ENCODE data around the gene ZCCHC14. TPM values are rescaled to one million over a fixed set of nuclear protein-coding genes. Genes with fewer than 3 reads are reported as not detected.
A peak's percentile ranks its signal among the peaks of the same experiment; 100 is the strongest.

The ZCCHC14 gene
- total RNA-seq, 2 experiments from 2014 or later, result 4.6 to 5.9 TPM

- Mint-ChIP-seq H3K27ac (peak overlapping the region; percentile 49), H3K36me3 (ENCODE audit: low read depth) (peaks cover 2% of the 10 kb centered on the region), H3K4me1 (ENCODE audit: low read depth) (peaks cover 26% of the 10 kb centered on the region), H3K4me3 (no peak overlapping the region), H3K27me3 (no peaks in the 10 kb centered on the region), H3K9me3 (no peaks in the 10 kb centered on the region)
- ChIA-PET CTCF (interaction anchor here (1.4 kb wide), 1 partner anchor 178 kb away, joined by 3 read pairs; no protein-coding TSS in a partner anchor), POLR2A (interaction anchor here (1.0 to 1.4 kb wide), 2 partner anchors 9 to 80 kb away, joined by 3 read pairs; no protein-coding TSS in a partner anchor)
- intact Hi-C loops (cut with micrococcal nuclease), result no loop called here
- TF ChIP-seq CTCF (IDR thresholded peaks at IDR 0.05), result no peak
- DNase-seq (peak; percentile 66), ATAC-seq (peak; percentile 74)
Measured at GRCh38 chr16:87457709-87458423, 35.0 kb downstream of the ZCCHC14 start.

DNA sequence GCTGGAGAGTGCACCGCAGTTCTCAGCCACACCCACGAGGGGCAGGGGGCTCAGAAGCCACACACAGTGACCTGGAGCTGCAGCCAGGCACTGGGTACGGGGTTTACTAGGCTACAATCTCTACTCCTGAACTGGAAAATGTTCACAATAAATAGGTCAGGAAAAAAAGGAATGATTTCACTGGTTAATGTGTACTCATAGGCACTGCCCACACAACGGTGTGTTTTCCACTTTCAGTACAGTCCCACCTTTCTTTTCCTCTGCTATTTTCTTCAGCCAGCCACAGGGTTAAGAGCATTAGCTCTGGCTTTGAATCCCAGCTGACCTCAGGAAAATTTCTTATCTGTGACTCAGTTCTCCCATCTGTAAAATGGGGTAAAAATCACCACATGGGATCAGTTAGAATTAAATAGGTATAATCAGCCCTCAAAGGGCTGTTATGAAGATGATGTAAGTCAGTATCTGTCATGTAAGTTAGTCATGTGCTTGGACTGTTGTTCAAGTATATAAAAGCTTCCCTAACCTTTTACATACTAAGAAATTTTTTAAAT is 35.7 kb downstream of the ZCCHC14 start:
- peak overlapping the region; percentile 53 for H3K27ac Mint-ChIP-seq
- intact Hi-C loops (cut with micrococcal nuclease), result no loop called here
- ATAC-seq (peak; percentile 74), DNase-seq (no peak)
- no peak overlapping the region for H3K4me3 Mint-ChIP-seq
- H3K4me1 Mint-ChIP-seq (ENCODE audit: low read depth), result peaks cover 25% of the 10 kb centered on the region
- no peaks in the 10 kb centered on the region for H3K9me3 Mint-ChIP-seq
- no peak for TF ChIP-seq CTCF (IDR thresholded peaks at IDR 0.05)
- ChIA-PET POLR2A (interaction anchor here (1.4 kb wide), 1 partner anchor 10 kb away, joined by 3 read pairs; no protein-coding TSS in a partner anchor), CTCF (interaction anchor here (1.3 to 1.4 kb wide), 2 partner anchors 40 to 179 kb away, joined by 3 read pairs; no protein-coding TSS in a partner anchor)
- no peaks in the 10 kb centered on the region for H3K27me3 Mint-ChIP-seq
- H3K36me3 Mint-ChIP-seq (ENCODE audit: low read depth), result peaks cover 3% of the 10 kb centered on the region

DNA sequence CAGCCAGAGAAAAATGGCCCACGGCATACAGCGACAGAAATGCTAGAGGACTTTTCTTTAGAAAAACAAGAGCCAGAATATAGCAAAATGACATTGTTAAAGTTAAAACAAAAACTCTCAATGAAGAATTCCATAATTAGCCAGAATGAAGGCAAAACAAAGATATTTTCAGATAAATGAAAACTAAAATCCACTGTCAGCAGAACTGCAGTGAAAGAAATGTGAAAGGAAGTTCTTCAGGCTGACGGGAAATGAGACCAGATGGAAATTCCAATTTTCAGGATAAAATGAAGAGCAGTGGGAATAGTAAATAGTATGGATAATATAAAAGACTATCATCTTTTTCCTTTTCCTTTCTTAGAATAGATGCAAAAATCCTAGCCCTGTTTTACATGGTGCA is 38.4 kb downstream of the ZCCHC14 start:
- no peak for TF ChIP-seq CTCF (IDR thresholded peaks at IDR 0.05)
- ChIA-PET POLR2A (no interaction called here), CTCF (no interaction called here)
- intact Hi-C loops (cut with micrococcal nuclease), result no loop called here
- H3K27me3 Mint-ChIP-seq, result no peaks in the 10 kb centered on the region
- H3K36me3 Mint-ChIP-seq (ENCODE audit: low read depth), result peaks cover 4% of the 10 kb centered on the region
- H3K9me3 Mint-ChIP-seq, result no peaks in the 10 kb centered on the region
- DNase-seq (no peak), ATAC-seq (no peak)
- H3K4me3 Mint-ChIP-seq, result no peak overlapping the region
- H3K4me1 Mint-ChIP-seq (ENCODE audit: low read depth), result peaks cover 19% of the 10 kb centered on the region
- no peak overlapping the region for H3K27ac Mint-ChIP-seq

DNA sequence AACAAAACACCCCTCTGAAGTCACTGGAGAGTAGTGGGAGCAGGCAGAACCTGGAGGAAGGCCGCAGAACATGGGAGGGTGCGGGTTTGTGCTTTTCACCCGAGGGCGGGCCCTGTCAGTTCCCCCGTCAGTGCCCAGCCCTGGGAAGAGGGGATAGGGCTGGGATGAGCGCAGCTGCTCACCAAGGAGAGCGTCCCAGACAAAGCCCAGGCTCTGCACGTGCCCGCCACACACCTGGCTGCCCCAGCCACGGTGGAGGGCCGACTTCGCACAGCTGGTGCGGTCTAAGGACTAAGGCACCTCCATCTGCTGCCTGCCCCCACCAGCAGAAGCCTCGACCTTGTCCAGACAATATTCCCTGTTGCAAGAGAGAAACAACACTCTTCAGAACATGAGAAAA is 39.5 kb downstream of the ZCCHC14 start:
- intact Hi-C loops (cut with micrococcal nuclease), result no loop called here
- Mint-ChIP-seq H3K4me3 (no peak overlapping the region), H3K9me3 (no peaks in the 10 kb centered on the region), H3K36me3 (ENCODE audit: low read depth) (peaks cover 8% of the 10 kb centered on the region), H3K27ac (no peak overlapping the region), H3K4me1 (ENCODE audit: low read depth) (peaks cover 17% of the 10 kb centered on the region), H3K27me3 (no peaks in the 10 kb centered on the region)
- no peak for DNase-seq
- TF ChIP-seq CTCF (IDR thresholded peaks at IDR 0.05), result no peak
- POLR2A ChIA-PET, result interaction anchor here (0.7 to 1.9 kb wide), 3 partner anchors 9 to 62 kb away, joined by 3 to 4 read pairs (median 4); no protein-coding TSS in a partner anchor
- CTCF ChIA-PET, result interaction anchor here (0.7 kb wide), 1 partner anchor 20 kb away, joined by 3 read pairs; no protein-coding TSS in a partner anchor
- ATAC-seq, result no peak

Measured in activated CD8-positive, alpha-beta T cell treated with anti-CD3 and anti-CD28 coated beads for 36 hours (primary cell).